ENCODE data around the gene PDLIM5.

Gene PDLIM5

DNA sequence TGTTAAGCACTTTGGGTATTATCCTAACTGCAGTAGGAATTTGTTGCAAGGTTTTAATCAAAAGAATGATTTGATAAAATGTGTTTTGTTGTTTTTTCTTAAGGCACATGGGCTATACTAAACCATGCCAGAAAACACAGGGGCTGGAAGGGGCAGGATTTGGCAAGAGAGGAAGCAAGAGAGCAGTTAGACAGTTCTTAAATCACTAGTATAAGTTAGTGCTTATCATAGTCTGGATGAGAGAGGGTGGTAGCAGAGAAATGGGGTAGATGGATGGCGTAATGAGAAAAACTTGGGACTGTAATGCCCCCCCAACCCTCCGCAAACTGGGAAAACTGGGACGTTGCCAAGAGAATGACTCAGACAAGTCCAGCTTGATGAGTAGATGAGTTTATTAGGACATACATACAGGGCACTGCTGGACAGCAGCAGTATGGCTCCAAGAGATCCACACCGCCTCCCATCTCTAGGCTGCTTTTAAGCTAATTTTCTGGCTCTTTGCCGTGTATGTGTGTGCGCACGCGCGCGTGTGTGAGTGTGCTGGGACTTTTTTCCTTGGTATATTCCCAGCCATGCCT lies 151.5 kb downstream of the PDLIM5 start:
- H3K4me3 ChIP-seq (ENCODE audit: low read depth, low read length), result no peak overlapping the region
- TF ChIP-seq, protein P1, sequence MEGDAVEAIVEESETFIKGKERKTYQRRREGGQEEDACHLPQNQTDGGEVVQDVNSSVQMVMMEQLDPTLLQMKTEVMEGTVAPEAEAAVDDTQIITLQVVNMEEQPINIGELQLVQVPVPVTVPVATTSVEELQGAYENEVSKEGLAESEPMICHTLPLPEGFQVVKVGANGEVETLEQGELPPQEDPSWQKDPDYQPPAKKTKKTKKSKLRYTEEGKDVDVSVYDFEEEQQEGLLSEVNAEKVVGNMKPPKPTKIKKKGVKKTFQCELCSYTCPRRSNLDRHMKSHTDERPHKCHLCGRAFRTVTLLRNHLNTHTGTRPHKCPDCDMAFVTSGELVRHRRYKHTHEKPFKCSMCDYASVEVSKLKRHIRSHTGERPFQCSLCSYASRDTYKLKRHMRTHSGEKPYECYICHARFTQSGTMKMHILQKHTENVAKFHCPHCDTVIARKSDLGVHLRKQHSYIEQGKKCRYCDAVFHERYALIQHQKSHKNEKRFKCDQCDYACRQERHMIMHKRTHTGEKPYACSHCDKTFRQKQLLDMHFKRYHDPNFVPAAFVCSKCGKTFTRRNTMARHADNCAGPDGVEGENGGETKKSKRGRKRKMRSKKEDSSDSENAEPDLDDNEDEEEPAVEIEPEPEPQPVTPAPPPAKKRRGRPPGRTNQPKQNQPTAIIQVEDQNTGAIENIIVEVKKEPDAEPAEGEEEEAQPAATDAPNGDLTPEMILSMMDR (IDR thresholded peaks at IDR 0.05; ENCODE audit: low read depth, low read length, missing control alignments), result no peak
- in situ Hi-C loops (cut with HindIII; ENCODE audit: low pct_ligation_motif_present, low sequenced_read_pairs), result no loop called here

DNA sequence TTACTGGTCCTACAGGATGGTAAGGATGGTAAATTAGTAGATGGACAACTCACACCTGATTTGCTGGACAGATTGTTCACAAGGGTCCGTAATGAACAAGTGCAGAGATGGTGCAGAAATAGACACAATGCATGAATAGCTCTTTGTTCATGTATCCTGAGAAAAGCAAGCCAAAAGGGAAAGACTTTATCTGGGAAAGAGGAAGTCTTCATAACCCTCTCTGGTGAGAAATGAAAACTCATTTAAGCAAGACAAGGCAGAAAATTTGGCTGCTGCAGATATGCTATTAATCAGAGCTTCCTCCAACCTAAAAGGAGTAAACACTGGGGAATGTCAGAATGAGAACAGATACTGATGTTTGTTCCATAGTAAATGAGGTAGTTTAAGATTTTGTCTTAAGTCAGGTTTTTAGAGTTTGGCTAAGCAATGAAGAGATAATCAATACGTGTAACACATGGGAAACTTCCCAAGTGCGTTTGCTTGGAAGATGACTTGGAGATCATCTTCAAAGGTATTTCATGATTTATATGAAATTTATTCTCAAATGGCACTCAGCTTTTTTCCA lies 153.6 kb downstream of the PDLIM5 start:
- in situ Hi-C loops (cut with HindIII; ENCODE audit: low pct_ligation_motif_present, low sequenced_read_pairs), result no loop called here
- H3K27ac ChIP-seq, result no peak overlapping the region
- peaks cover 17% of the 10 kb centered on the region for H3K36me3 ChIP-seq (replicated peaks)
- TF ChIP-seq, protein P1 (IDR thresholded peaks at IDR 0.05; ENCODE audit: low read depth, low read length, missing control alignments), result no peak
- DNase-seq, result no peak
- H3K4me3 ChIP-seq (ENCODE audit: low read depth, low read length), result no peak overlapping the region
- H3K27me3 ChIP-seq (replicated peaks), result no peaks in the 10 kb centered on the region

More for the DNA sequence above, 151.5 kb downstream of the PDLIM5 start:
- Histone ChIP-seq H3K36me3 (replicated peaks) (peaks cover 9% of the 10 kb centered on the region), H3K27me3 (replicated peaks) (no peaks in the 10 kb centered on the region), H3K27ac (no peak overlapping the region)
- peak; percentile 90 for DNase-seq

DNA sequence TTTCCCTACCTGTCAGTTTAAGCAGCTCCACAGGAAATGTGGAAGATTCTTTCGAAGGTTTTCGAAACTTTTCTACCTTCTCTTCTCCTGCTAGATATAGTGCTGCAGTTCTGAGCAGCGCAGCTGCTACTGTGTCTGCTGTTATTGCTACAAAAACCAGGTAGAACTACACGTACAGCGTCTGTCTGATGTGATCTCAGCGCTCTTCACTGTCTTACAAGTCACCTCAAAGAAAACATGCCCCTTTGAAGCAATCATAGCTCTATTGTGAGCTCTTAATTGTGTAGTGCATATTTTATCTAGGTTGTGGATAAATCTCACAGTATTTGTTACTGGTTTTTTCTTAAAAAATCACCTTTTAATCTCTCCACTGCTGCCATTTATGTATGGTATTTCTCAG lies 158.4 kb downstream of the PDLIM5 start:
- TF ChIP-seq, protein P1 (IDR thresholded peaks at IDR 0.05; ENCODE audit: low read depth, low read length, missing control alignments), result no peak
- in situ Hi-C loops (cut with HindIII; ENCODE audit: low pct_ligation_motif_present, low sequenced_read_pairs), result no loop called here
- H3K36me3 ChIP-seq (replicated peaks), result peaks cover 28% of the 10 kb centered on the region
- no peak overlapping the region for H3K4me3 ChIP-seq (ENCODE audit: low read depth, low read length)
- no peak overlapping the region for H3K27ac ChIP-seq
- no peaks in the 10 kb centered on the region for H3K27me3 ChIP-seq (replicated peaks)
- no peak for DNase-seq

DNA sequence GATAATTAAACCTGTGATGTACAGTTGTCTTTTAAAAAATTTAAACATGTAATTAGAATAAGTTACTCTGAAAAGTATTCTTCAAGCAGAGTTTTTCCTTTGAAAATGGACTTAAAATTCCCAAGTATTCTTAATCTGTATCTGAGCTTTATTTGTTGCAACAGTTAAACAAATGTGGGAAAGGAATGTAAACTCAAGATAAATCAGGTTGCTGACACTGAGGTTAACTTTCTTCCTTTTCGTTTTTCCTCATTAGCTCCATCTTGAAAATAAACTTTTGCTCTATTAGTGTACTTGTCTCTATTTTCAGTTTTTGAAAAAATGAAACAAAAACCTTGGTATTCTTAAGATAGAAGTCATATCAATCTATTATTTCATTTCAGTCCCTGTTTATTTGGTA lies 161.5 kb downstream of the PDLIM5 start:
- no peak overlapping the region for H3K4me3 ChIP-seq (ENCODE audit: low read depth, low read length)
- TF ChIP-seq, protein P1 (IDR thresholded peaks at IDR 0.05; ENCODE audit: low read depth, low read length, missing control alignments), result no peak
- in situ Hi-C loops (cut with HindIII; ENCODE audit: low pct_ligation_motif_present, low sequenced_read_pairs), result no loop called here
- no peak overlapping the region for H3K27ac ChIP-seq
- no peaks in the 10 kb centered on the region for H3K27me3 ChIP-seq (replicated peaks)
- DNase-seq, result no peak
- H3K36me3 ChIP-seq (replicated peaks), result peaks cover 29% of the 10 kb centered on the region

DNA sequence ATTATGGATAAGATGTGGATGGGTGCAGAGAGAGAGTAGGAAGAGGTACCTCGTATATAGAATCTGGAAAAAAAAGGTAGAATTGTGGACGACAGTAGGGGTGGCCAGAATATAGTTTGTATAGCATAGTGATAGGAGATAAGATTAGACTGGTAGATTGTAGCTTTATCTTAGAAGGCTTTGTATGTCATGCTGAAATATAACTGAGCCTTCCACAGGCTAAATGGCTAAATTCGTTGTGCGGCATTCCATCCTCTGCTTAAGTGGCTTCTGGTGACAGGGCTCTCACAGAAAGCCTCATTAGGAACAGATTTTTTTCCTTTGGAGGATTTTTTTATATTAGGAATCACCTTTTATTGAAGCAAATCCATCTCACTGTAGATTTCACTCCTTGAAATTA lies 163.7 kb downstream of the PDLIM5 start:
- no peak overlapping the region for H3K4me3 ChIP-seq (ENCODE audit: low read depth, low read length)
- no peak overlapping the region for H3K27ac ChIP-seq
- DNase-seq, result no peak
- TF ChIP-seq, protein P1 (IDR thresholded peaks at IDR 0.05; ENCODE audit: low read depth, low read length, missing control alignments), result no peak
- H3K36me3 ChIP-seq (replicated peaks), result peaks cover 25% of the 10 kb centered on the region
- in situ Hi-C loops (cut with HindIII; ENCODE audit: low pct_ligation_motif_present, low sequenced_read_pairs), result no loop called here
- H3K27me3 ChIP-seq (replicated peaks), result no peaks in the 10 kb centered on the region
